Astrocyte of the cerebellum (primary cell): Measurements from ENCODE around the gene TTBK2.

Source experiments
- DNase-seq: peaks from one replicate; pipeline ENCODE4 v3.0.0-alpha.2; 2011; ENCODE audit warnings: low read depth
- H3K4me3 ChIP-seq: 2 replicates; pipeline ENCODE4 v1.5.1; 2011; ENCODE audit warnings: mild to moderate bottlenecking, low read depth, low read length, moderate library complexity
- in situ Hi-C: cut with HindIII; loops from 2 replicates; pipeline ENCODE4 v1.10.0; 2017; ENCODE audit warnings: low sequenced_read_pairs
- TF ChIP-seq, protein P1 (sequence below): IDR thresholded peaks from 2 replicates; pipeline ENCODE4 v1.5.1; 2012; ENCODE audit warnings: low read length, low read depth, moderate library complexity, mild to moderate bottlenecking; ENCODE audit errors: missing control alignments

TTBK2 gene

DNA sequence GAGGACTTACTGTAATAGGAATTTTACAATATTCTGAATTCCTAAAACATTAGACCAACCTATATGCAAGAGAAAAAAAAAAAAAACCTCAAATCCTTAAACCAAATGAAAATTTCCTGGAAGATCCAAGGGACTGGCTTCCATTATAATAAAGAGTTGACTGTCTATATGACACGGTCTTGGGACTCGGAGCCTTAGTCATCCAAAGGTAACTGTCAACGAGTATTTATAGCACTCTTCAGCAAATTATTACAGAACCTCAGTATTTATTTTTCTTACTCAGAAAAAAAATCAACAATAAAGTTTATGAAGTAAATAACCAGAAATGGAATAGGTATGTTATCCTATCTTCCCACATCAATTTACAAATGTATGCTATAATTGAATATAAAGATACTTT lies 66.0 kb downstream of the TTBK2 start:
- in situ Hi-C loops: no loop called here

DNA sequence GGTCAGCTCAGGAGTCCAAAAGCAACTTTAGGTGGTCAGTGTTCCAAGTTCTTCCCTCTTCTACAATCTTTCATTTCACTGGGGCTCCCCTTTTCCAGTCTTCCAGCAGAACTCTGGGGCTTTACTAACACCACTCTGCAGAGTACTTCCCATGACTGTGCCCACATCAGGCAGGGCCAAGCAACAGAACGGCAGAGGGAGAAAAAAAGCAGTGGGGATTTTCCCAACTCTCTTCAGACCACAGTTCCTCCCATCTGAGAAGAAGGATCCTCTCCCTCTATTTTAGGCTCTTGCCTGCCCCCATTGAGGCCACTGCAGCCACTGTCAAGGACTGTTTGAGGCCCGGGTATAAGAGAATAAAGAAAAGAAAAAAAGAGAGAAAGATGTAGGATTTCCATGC lies 70.7 kb downstream of the TTBK2 start:
- TF ChIP-seq, protein P1, sequence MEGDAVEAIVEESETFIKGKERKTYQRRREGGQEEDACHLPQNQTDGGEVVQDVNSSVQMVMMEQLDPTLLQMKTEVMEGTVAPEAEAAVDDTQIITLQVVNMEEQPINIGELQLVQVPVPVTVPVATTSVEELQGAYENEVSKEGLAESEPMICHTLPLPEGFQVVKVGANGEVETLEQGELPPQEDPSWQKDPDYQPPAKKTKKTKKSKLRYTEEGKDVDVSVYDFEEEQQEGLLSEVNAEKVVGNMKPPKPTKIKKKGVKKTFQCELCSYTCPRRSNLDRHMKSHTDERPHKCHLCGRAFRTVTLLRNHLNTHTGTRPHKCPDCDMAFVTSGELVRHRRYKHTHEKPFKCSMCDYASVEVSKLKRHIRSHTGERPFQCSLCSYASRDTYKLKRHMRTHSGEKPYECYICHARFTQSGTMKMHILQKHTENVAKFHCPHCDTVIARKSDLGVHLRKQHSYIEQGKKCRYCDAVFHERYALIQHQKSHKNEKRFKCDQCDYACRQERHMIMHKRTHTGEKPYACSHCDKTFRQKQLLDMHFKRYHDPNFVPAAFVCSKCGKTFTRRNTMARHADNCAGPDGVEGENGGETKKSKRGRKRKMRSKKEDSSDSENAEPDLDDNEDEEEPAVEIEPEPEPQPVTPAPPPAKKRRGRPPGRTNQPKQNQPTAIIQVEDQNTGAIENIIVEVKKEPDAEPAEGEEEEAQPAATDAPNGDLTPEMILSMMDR: no peak
- no peak for DNase-seq
- in situ Hi-C loops: no loop called here
- no peak overlapping the region for H3K4me3 ChIP-seq

More for the DNA sequence above, 66.0 kb downstream of the TTBK2 start:
- TF ChIP-seq, protein P1: no peak
- H3K4me3 ChIP-seq: no peak overlapping the region
- DNase-seq: no peak

DNA sequence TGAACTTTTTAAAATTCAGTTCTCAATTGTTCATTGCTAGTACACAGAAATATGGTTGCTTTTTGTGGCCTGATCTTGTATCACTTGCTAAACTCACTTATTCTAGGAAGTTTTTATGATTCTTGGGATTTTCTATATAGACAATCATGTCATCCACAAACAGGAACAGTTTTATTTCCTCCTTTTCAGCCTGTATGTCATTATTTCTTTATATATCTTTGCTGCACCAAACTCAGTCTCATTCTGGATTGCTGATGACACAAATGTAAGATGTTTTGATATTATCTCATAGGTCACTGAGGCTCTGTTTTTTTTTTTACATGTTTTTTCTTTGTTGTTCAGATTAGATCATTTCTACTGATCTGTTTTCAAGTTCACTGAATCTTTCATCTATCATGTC lies 71.7 kb downstream of the TTBK2 start:
- in situ Hi-C loops: no loop called here
- TF ChIP-seq, protein P1: no peak
- DNase-seq: no peak
- H3K4me3 ChIP-seq: no peak overlapping the region

DNA sequence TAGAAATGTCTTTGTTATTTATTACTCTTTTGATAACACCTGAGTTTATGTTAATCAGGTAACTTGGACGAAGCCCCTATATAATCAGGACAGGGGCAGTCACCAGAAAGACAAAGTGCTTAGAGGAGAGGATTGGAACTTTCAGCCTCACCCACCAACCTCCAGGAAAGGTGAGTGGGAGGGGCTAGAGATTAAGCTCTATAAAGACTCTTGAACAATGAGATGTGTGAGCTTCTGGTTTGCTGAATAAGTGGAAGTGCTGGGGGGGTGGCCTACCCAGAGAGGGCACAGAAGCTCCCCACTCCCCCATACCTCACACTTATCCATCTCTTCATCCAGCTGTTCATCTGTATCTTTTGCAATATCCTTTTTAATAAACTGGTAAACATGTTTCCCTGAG lies 73.9 kb downstream of the TTBK2 start:
- in situ Hi-C loops: no loop called here
- DNase-seq: no peak
- no peak overlapping the region for H3K4me3 ChIP-seq
- TF ChIP-seq, protein P1: no peak

DNA sequence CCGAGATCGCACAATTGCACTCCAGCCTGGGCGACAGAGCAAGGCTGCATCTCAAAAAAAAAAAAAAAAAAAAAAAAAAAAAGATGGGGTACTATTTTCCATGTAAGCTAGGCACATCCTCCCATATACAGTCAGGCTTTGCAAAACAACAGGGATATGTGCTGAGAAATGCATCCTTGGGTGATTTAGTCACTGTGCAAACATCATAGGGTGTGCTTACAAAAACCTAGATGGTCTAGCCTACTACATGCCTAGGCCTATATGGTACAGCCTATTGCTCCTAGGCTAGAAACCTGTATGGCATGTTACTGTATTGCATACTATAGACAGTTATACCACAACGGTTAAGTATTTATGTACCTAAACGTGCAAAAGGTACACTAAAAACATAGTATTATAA lies 75.0 kb downstream of the TTBK2 start:
- TF ChIP-seq, protein P1: no peak
- in situ Hi-C loops: no loop called here
- H3K4me3 ChIP-seq: no peak overlapping the region
- DNase-seq: no peak

DNA sequence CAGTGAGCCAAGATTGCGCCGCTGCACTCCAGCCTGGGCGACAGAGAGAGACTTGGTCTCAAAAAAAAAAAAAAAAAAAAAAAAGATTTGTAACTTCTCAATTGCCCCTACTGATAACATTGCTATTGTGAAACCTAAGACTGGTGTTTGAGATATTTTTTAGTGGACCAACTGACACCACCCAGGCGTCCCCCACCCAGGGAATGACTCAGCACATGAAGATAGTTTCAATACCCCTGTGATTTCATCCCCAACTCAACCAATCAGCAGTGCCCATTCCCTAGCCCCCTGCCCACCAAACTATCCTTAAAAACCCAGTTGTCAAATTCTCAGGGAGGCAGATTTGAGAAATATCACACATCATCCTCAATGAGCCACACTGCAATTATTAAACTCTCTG lies 76.9 kb downstream of the TTBK2 start:
- in situ Hi-C loops: no loop called here
- DNase-seq: no peak
- H3K4me3 ChIP-seq: no peak overlapping the region
- TF ChIP-seq, protein P1: no peak

DNA sequence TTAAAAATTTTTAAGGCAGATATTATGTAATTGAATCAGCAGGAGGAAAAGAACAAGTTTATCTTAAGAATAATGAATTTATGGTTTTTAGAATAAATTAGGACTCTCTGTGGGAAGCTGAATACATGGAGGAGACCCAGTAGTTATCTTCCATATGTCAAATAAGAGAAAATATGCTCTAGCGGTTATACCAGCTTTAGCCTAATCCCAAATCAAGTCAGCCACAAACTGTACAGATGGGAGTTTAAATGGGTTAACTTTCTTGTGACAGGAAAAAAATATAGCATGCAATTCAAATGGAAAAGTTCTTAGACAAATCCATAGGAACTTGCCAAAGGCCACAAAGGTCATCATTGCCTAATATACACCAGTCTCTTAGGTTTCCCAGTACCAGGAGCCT lies 84.3 kb downstream of the TTBK2 start:
- no peak for DNase-seq
- TF ChIP-seq, protein P1: no peak
- in situ Hi-C loops: no loop called here
- H3K4me3 ChIP-seq: no peak overlapping the region
